GM10266 (cell line): ENCODE measurements around the gene PDE7B.

ENCODE experiments used
- DNase-seq: peaks from one replicate; pipeline ENCODE4 v3.0.0; 2012; ENCODE audit errors: extremely low spot score
- CTCF ChIP-seq: IDR thresholded peaks from 2 replicates; pipeline ENCODE4 v1.5.1; 2012; ENCODE audit warnings: mild to moderate bottlenecking, low read depth; ENCODE audit not compliant: control insufficient read depth, insufficient read depth; ENCODE audit errors: missing control alignments

The PDE7B gene

GRCh38 chr6:136201732-136202131, 350.2 kb downstream of the PDE7B start:
- TF ChIP-seq CTCF: no peak
- no peak for DNase-seq

GRCh38 chr6:136208783-136209182, 357.3 kb downstream of the PDE7B start:
- DNase-seq: no peak
- no peak for TF ChIP-seq CTCF

- TF ChIP-seq CTCF: no peak
- no peak for DNase-seq
Measured at GRCh38 chr6:136209496-136209895, 358.0 kb downstream of the PDE7B start.

DNA sequence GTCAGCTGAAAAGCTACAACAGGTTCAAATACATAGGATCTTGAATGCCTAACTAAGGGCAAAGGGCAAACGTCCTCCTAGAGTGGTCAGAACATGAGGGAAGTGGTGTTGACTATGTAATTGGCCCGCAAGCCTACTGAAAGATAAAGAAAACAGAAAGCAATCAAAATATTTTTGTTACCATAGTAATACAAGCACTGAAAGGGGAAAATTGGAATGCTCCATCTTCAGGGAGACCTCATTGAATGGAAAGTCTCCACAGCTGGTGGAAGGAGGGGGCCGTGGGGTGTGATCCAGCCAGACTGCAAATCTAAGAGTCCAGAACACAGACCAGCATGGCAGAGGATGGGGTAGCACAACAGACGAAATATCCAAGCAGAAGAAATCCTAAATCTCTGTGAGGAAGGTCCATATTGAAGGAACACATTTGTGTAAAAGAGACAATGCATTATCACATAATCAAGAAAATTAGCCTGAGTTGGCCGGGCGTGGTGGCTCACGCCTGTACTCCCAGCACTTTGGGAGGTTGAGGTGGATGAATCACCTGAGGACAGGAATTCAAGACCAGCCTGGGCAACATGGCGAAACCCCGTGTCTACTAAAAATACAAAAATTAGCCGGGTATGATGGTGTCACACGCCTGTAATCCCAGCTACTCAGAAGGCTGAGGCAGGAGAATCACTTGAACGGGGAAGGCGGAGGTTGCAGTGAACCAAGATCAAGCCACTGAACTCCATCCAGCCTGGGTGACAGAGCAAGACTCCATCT, 359.1 kb downstream of the PDE7B start:
- TF ChIP-seq CTCF: no peak
- no peak for DNase-seq

- TF ChIP-seq CTCF: no peak
- DNase-seq: no peak
Measured at GRCh38 chr6:136212608-136213007, 361.1 kb downstream of the PDE7B start.

DNA sequence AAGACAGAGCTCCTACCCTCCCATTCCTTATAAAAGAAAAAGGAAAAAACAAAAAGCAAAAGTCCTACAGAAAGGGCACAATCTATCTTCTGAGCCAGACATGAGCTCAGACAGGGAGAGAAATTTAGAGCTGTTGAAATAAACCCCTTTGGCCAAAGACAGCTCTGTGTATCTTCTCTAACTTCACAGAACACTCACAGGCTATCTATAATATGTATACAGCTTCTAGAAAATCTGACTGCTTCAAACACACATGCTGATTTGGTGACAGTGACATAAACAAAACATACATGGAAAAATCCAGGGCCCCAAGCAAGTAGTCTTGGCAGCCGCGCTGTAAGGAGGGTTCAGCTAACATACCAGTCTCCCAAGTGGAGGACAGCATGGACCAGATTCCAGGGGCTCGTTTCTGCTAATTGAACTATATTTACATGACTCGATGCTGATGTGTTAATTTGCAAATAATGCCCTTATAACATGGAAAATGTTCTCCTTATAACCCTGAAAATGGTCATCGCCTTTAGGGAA, 361.6 kb downstream of the PDE7B start:
- no peak for TF ChIP-seq CTCF
- no peak for DNase-seq

DNA sequence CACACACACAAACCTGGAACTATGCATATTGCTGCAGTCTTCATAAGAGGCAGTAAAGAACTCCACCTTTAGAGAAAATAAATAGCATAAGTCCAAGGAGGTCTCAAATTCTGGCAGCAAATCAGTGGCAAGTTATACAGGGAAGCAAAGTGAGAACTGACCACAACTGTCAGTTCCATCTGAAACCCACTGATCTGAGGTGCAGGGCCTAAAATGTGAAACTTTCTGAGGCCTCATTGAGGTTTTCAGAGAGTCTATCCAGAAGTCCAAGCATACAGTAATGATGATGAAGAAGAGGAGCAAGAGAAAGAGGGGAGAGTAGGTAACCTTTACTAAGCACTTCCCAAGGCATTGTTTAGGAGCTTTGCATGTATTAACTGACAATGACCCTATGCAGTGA, 362.4 kb downstream of the PDE7B start:
- TF ChIP-seq CTCF: no peak
- DNase-seq: no peak
